HG03196 (cell line): ENCODE data around the gene ELMO2.

ENCODE experiments used
- ATAC-seq: cut with Tn5 transposase; IDR thresholded peaks from one replicate; pipeline ENCODE4 v1.9.1; 2021; ENCODE audit not compliant: unreplicated experiment

The ELMO2 gene, protein sequence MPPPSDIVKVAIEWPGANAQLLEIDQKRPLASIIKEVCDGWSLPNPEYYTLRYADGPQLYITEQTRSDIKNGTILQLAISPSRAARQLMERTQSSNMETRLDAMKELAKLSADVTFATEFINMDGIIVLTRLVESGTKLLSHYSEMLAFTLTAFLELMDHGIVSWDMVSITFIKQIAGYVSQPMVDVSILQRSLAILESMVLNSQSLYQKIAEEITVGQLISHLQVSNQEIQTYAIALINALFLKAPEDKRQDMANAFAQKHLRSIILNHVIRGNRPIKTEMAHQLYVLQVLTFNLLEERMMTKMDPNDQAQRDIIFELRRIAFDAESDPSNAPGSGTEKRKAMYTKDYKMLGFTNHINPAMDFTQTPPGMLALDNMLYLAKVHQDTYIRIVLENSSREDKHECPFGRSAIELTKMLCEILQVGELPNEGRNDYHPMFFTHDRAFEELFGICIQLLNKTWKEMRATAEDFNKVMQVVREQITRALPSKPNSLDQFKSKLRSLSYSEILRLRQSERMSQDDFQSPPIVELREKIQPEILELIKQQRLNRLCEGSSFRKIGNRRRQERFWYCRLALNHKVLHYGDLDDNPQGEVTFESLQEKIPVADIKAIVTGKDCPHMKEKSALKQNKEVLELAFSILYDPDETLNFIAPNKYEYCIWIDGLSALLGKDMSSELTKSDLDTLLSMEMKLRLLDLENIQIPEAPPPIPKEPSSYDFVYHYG

DNA sequence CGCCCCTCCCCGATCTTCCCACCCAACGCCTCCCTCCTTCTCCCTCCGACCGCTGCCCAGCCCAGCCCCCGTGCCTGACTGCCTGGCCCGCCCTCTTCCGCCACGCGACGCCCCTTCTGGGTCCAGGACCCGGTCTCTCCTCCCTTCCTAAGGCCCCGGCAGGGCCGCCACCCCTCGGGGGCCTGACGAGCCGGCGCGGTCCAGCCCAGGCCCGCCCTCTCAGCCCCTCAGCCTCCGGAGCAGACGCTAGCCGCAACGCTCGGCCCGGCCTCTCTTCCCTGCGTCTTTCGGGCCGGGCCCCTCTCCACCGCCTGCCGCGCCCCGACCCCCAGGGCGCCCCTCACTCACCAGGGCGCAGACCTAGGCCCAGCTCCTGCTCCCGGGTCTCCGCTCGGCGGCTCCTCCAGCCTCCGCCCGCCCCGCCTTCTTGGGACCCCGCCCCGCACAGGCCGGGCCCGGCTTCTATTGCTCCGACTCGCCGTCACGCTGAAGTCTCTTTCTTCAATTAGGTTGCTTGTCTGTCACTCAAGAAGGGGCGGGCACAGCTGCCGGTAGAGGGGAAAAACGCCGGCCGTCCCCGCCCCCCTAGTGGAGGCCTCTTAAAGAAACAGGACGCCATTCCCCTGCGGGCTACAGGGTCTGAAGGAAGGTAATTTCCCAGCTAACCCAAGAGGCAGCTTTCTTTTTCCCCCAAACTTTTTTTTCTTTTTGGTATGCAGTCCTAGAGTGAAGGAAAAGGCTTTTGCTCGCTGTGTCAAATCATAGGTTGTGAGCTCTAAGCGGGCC is at the start of gene ELMO2:
Gene ELMO2 (minus strand): TSS at position 416 of the 786 bp plus-strand sequence. CDS start 12,133 bp downstream, outside the sequence.
- peak; percentile 86 for ATAC-seq

- ATAC-seq: no peak
These were observed 49.3 kb upstream of the ELMO2 start for GRCh38 chr20:46455729-46456128.

- ATAC-seq: no peak
These were observed 40.4 kb upstream of the ELMO2 start for GRCh38 chr20:46446851-46447250.

DNA sequence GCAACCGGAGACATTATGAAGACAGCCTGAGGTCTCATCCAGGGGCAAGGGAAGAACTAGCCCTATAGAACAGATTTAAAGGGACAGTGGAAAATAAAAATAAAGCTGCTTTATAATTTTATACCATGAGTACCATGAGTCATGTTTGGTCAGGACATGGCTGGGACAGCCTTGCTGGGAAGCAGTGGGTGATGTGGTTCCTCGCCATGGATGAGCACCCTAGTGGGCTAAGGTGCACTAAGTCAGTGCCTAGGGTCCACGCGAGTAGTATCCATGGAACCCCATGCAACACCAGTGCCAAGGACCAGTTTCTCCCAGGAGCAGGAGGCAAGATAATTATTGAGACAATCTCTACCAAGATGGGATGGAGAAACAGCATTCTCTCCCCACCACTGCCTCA is 33.4 kb upstream of the ELMO2 start:
- no peak for ATAC-seq

GRCh38 chr20:46438156-46438750 is 31.8 kb upstream of the ELMO2 start:
- no peak for ATAC-seq

DNA sequence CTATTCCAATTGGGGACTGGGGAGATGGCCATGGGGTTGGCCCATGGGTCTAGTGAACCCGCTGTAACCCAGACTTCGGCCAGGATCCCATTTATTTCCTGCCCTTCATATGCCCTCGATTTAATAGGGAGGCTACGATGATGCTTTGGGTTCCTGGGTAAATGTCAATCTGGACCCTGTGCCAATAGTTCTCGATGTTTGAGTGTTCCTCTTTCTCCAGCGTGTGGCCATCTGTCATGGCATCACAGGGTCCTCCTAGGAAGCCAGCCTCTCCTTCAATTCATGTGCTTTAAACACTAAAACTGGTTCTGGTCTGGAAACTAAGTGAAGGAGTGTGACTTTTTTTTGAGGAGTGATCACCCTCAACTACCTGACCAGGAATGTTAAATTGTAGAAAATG is 28.7 kb upstream of the ELMO2 start:
- ATAC-seq: no peak

- no peak for ATAC-seq
These were observed 28.2 kb upstream of the ELMO2 start for GRCh38 chr20:46434597-46434996.

GRCh38 chr20:46433051-46433450 is 26.6 kb upstream of the ELMO2 start:
- no peak for ATAC-seq

DNA sequence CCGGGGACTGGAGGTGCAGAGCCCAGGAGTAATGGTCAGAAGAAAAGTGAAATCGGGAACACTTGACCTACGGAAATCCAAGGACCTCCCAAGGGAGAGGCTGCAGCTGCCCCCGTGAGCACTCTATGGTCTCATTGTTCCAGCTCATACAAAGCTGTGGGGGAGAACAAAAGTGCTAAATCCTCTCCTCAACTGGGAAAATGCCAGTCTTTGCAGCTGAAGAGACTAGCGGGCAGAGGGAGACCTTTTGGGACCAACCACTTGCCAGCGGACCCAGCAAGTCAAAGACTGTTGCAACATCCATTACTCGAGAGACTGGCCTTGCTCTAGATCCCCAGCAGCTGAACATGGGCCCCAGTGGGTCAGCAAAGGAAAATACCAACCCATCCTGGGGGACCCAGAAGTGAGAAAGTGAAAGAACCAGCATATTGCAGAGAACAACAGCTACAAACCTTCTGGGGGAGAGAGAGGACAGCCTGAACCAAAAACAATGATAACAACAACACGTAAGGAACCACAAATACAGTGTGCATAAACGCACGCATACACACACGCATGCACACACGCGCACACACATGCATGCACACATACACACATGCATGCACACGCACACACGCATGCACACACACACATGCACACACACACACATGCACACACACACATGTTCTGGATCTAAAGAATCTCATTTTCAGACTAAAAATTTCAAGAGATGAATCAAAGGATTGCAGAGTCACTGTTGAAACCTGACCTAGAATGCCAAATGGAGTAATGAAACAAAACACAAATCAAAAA is 24.7 kb upstream of the ELMO2 start:
- no peak for ATAC-seq

DNA sequence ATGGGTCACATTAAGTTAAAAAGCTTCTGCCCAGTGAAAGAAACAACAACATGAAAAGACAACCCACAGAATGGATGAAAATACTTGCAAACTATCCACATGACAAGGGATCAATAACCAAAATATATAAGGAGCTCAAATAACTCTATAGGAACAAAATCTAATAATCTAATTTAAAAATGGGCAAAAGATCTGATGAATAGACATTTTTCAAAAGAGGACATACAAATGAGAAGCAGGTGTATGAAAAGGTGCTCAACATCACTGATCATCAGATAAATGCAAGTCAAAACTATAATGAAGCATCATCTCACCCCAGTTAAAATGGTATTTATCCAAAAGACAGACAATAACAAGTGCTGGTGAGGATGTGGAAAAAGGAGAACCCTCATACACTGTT is 21.0 kb upstream of the ELMO2 start:
- ATAC-seq: no peak

GRCh38 chr20:46423882-46424482 is 17.6 kb upstream of the ELMO2 start:
- no peak for ATAC-seq

DNA sequence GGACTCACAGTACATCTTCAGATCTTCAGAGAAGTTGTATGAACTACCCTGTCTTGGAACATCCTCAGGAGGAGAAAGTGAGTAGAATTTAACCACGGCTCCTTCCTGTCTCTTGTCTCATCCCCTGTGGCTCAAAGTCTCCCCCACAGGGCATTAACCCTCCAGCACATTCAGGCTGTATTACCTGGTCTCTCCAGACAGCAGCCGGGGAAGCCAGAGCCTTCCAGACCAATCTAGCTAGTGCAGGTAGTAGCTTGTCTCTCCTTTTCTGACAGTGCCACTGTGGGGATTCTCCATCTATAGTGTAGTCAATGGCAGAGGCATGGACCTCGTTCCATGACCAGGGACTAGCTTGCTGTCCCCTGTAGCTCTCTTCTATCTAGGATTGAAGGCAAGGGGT is 16.9 kb upstream of the ELMO2 start:
- no peak for ATAC-seq

- no peak for ATAC-seq
These were observed 14.5 kb upstream of the ELMO2 start for GRCh38 chr20:46420878-46421277.

DNA sequence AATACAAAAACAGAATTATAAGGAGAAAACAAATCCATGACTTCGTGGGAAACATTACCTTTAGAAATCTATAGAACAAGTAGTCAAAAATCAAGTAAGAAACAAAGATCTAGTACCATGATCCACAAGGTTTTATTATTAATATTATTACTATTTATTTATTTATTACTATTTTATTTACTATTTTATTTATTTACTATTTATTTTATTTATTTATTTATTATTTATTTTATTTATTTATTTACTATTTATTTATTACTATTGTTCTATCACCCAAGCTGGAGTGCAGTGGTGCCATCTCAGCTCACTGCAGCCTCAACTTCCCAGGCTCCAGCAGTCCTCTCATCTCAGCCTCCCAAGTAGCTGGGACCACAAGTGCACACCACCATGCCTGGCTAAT is 13.5 kb upstream of the ELMO2 start:
- no peak for ATAC-seq

GRCh38 chr20:46416839-46417238 is 10.4 kb upstream of the ELMO2 start:
- ATAC-seq: no peak

GRCh38 chr20:46416421-46416820 is 10.0 kb upstream of the ELMO2 start:
- ATAC-seq: no peak

- ATAC-seq: no peak
These were observed 9.4 kb upstream of the ELMO2 start for GRCh38 chr20:46415773-46416172.

DNA sequence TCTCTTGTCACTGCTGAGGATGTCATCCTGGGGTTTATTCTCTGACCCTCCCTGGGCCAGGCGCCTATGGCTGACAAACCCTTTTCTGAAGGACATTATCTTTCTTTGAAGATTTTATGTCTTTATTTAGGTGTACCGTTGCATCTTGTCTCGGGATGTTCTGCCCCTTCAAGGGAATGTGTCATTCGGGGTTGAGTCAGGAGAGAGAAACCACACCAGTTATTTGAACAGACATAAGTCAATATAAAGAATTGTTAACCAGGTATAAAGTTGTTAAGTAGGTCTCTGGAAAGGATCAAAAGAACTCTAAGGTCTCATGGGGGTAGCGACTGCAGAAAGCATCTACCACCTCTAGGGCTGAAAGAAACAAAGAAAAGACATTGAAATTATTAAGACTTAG is 8.2 kb upstream of the ELMO2 start:
- no peak for ATAC-seq

- ATAC-seq: no peak
These were observed 5.2 kb upstream of the ELMO2 start for GRCh38 chr20:46411637-46412036.

DNA sequence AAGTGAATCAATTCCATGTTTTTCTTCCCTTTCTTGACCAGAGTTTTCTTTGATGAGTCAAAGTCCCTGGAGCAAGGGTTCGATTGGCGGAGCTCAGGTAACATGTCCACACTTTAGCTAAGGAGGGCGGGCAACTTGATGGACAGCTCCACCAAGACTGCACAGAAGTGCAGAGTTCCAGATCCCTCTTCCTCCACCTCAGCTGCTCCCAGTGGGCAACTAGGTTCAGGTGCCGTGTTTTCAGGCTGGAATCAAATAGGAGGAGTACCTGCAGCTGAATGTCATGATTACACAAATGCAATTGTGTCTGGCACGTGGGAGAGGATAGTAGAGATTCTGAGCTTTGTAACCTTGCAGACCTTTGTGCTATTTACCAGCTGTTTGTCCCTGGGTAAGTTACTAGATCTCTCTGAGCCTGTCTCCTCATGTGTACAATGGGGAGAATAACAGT is 1.9 kb upstream of the ELMO2 start:
- no peak for ATAC-seq
